Limb (tissue), 2 donors: ENCODE results near the gene RASGEF1B.

ENCODE experiments used
- DNase-seq, 2 donors: peaks; one replicate each; pipeline ENCODE4 v3.0.0-alpha.2; 2016; ENCODE audit errors: extremely low spot score in 2 of 2

The RASGEF1B gene

GRCh38 chr4:81466841-81467671, 4.7 kb downstream of the RASGEF1B start:
- DNase-seq: peak; percentile 72 to 91

- no peak for DNase-seq
These were observed 6.0 kb downstream of the RASGEF1B start for GRCh38 chr4:81465406-81466340.

- DNase-seq: no peak
These were observed 10.9 kb downstream of the RASGEF1B start for GRCh38 chr4:81460834-81461233.

GRCh38 chr4:81460191-81460701, 11.5 kb downstream of the RASGEF1B start:
- no peak for DNase-seq

- no peak for DNase-seq
These were observed 12.5 kb downstream of the RASGEF1B start for GRCh38 chr4:81459228-81459627.

- no peak for DNase-seq
These were observed 13.7 kb downstream of the RASGEF1B start for GRCh38 chr4:81457921-81458520.

GRCh38 chr4:81457345-81457744, 14.4 kb downstream of the RASGEF1B start:
- DNase-seq: no peak

GRCh38 chr4:81455897-81456296, 15.8 kb downstream of the RASGEF1B start:
- DNase-seq: no peak

- no peak for DNase-seq
These were observed 16.8 kb downstream of the RASGEF1B start for GRCh38 chr4:81454948-81455347.

- DNase-seq: no peak
These were observed 17.2 kb downstream of the RASGEF1B start for GRCh38 chr4:81454499-81454898.

GRCh38 chr4:81453024-81453423, 18.7 kb downstream of the RASGEF1B start:
- DNase-seq: no peak

- DNase-seq: no peak
These were observed 19.2 kb downstream of the RASGEF1B start for GRCh38 chr4:81452452-81453006.

- no peak for DNase-seq
These were observed 22.7 kb downstream of the RASGEF1B start for GRCh38 chr4:81449015-81449414.

- DNase-seq: no peak
These were observed 24.0 kb downstream of the RASGEF1B start for GRCh38 chr4:81447566-81448229.

GRCh38 chr4:81446634-81447033, 25.1 kb downstream of the RASGEF1B start:
- no peak for DNase-seq

GRCh38 chr4:81445196-81445595, 26.5 kb downstream of the RASGEF1B start:
- no peak for DNase-seq

GRCh38 chr4:81442484-81443085, 29.1 kb downstream of the RASGEF1B start:
- DNase-seq: no peak

GRCh38 chr4:81440949-81441348, 30.8 kb downstream of the RASGEF1B start:
- DNase-seq: no peak

- DNase-seq: no peak
These were observed 34.6 kb downstream of the RASGEF1B start for GRCh38 chr4:81436941-81437574.

- DNase-seq: no peak
These were observed 35.6 kb downstream of the RASGEF1B start for GRCh38 chr4:81436096-81436495.
